Fibroblast of skin of left biceps (primary cell): ENCODE data around the gene TFAM.

Experiments
- DNase-seq, 2 experiments: peaks; one replicate each; pipeline ENCODE4 v3.0.0-alpha.2; 2013; ENCODE audit warnings: low read depth in 2 of 2

The TFAM gene

GRCh38 chr10:58433571-58433970, 48.4 kb downstream of the TFAM start:
- no peak for DNase-seq

GRCh38 chr10:58435297-58435985, 50.2 kb downstream of the TFAM start:
- DNase-seq: peak; percentile 90 to 92

GRCh38 chr10:58436071-58436470, 50.9 kb downstream of the TFAM start:
- no peak for DNase-seq

GRCh38 chr10:58438340-58438871, 53.2 kb downstream of the TFAM start:
- DNase-seq: peak; percentile 72 to 75

GRCh38 chr10:58438986-58439385, 53.8 kb downstream of the TFAM start:
- DNase-seq: no peak

- no peak for DNase-seq
Measured at GRCh38 chr10:58439632-58440364, 54.6 kb downstream of the TFAM start.

GRCh38 chr10:58440484-58440883, 55.3 kb downstream of the TFAM start:
- no peak for DNase-seq

GRCh38 chr10:58444321-58444720, 59.1 kb downstream of the TFAM start:
- no peak for DNase-seq

GRCh38 chr10:58444876-58445275, 59.7 kb downstream of the TFAM start:
- DNase-seq: no peak

- no peak for DNase-seq
Measured at GRCh38 chr10:58448121-58448935, 63.1 kb downstream of the TFAM start.
